GM19395 (cell line): ENCODE results near the gene SRXN1.

Source experiments
- ATAC-seq: cut with Tn5 transposase; IDR thresholded peaks from one replicate; pipeline ENCODE4 v1.9.1; 2021; ENCODE audit warnings: mild to moderate bottlenecking, moderate library complexity; ENCODE audit not compliant: unreplicated experiment

SRXN1 gene

GRCh38 chr20:637559-637958 lies 15.4 kb downstream of the SRXN1 start:
- no peak for ATAC-seq

- no peak for ATAC-seq
These were observed 17.1 kb downstream of the SRXN1 start for GRCh38 chr20:635893-636338.

DNA sequence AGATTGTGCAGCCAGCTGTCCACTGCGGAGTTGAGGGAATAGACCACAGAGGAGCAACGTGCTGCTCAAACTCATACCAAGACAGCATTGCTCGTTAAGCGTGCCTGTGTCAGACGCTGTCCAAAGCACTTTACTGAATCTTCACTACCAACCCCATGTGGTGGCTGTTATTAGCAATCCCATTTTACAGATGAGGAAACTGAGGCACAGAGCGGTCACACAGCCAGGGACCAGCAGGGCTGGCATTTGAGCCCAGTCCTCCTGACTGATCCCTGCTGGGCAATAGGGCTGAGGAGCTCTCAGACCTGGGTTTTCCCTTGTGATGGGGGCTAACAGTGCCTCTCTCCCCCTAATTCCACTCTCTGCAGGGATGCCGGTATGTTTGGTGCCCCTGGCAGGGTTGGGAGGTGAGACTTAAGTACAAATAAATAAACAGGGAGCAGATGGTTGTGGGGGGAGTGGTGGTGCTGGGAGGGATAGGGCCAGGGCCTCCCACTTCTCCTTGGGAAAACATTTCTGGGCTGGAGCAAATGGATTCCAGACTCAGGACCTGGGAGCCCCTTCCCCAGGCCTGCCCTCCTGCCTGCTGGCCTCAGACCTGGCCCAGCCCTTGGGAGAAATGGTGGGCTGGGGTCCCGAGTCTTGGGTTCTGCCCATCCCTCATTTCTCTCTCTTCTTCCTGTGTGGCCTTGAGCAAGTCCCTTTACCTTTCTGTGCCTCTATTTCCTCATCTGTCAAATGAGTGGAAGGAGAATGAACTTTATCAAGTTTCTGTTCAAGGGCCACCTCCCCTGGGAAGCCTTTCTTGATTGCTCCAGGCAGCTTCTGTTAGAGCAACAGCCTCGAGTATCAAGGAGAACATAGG lies 17.7 kb downstream of the SRXN1 start:
- no peak for ATAC-seq

DNA sequence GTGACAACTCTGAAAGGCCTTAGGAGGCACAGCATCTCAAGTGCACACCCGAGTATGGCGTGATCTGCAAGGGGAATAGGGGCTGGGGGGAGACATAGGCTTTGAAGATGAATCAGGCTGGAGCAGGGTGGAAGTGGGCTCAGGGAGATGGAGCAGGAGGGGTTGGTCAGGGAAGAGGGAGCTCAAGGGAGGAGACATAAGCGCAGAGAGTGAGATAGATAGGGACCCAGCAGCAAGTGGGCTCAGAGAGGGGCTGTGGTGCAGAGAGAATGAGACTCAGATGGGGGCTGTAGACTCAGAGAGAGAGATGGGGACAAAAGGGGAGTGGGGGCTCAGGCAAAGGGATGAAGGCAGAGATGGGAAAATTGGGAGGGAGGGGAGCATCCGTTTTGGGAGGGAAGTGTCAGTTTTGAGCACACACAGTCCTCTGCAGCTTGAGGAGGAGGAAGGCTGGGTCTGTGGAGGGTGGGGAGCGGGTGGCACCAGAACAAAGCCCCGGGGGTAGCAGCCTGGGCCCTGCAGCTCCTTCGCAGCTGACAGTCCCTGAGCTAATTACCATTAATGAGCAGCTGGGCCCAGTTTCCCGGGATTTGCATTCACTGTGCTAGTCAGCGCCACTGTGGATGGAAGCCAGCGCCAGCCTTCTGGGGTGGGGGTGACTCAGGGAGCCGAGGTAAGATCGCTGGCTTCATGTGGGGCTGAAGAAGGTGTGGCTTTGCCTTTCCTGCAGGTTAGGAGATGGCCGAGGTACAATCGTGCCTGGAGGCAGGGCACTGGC lies 18.7 kb downstream of the SRXN1 start:
- no peak for ATAC-seq

GRCh38 chr20:631101-631500 lies 21.9 kb downstream of the SRXN1 start:
- ATAC-seq: no peak

- ATAC-seq: no peak
These were observed 26.4 kb downstream of the SRXN1 start for GRCh38 chr20:626579-626978.

DNA sequence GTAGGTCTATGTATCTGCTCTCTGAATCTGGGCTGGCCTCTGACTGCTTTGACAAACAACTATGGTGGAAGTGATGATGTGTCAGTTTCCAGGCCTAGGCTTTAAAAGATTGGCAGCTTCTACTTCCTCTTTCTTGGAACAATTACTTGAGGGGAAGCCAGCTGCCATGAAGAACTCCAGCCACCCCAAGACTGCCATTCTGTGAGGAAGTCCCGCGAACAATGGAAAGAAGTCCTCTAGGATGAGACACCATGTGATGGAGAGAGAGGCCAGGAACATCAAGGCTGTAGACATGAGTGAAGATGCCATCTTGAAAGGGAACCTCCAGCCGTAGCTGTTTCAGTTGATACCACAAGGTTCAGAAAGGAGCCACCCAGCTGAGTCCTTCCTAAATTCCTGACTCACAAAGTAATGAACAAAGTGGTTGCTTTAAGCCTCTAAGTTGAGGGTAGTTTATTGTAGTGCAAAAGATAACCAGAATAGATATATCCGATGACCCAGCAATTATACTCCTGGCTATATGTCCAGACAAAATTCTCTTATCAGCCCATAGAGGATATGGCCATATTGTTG lies 27.6 kb downstream of the SRXN1 start:
- ATAC-seq: no peak

DNA sequence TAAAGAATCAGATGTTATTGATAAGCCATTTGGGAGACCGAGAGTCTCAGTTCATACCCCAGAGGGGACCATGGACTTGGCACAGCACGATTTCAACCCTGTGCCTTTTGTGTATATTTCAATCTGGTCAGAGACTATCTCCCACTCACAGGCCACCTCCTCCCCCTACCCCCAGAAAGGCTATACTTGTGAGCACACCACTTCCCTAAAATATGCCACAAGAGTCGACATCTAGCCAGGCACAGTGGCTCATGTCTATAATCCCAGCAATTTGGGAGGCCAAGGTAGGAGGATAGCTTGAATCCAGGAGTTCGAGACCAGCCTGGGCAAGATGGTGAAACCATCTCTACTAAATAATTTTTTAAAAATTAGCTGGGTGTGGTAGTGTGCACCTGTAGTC lies 29.3 kb downstream of the SRXN1 start:
- ATAC-seq: no peak

- ATAC-seq: no peak
These were observed 30.0 kb downstream of the SRXN1 start for GRCh38 chr20:623021-623420.

GRCh38 chr20:622161-622560 lies 30.8 kb downstream of the SRXN1 start:
- ATAC-seq: no peak

- ATAC-seq: no peak
These were observed 31.8 kb downstream of the SRXN1 start for GRCh38 chr20:621125-621756.

- ATAC-seq: no peak
These were observed 32.8 kb downstream of the SRXN1 start for GRCh38 chr20:620246-620645.

DNA sequence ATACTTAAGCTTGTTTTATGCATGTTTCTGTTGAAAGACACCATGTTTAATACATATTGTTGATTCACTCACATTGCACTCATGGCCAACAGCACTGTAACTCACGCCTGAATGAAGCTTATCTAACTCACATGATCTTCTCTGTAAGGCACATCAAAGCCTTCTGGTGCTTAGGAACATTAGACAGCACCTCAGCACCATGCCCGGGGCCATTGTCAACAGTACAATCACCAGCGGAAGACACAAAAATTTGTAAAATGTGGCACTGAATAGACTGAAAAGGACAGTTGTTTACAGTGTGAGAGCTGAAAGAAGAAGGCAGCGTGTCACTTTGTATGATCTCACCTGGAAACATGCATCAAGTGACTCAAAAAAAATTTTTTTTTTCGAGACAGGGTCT lies 34.0 kb downstream of the SRXN1 start:
- ATAC-seq: no peak

GRCh38 chr20:617934-618690 lies 34.9 kb downstream of the SRXN1 start:
- ATAC-seq: no peak

DNA sequence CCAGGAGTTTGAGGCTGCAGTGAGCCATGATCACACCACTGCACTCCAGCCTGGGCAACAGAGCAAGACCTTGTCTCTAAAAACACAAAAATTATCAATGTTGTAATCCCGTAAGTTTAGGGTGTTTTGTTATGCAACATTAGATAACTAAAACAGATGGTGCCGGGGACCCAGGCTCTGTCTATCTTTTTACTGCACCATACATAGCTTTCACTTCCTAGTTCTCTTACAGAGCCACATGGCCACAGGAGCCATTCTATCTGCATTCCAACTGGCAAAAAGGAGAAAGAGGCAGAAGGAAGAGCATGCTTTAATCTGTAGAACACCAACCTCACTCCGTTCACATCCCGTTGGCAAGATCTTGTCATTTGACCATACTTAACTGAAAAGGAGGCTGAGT lies 37.5 kb downstream of the SRXN1 start:
- ATAC-seq: no peak

- ATAC-seq: no peak
These were observed 41.2 kb downstream of the SRXN1 start for GRCh38 chr20:611843-612185.

DNA sequence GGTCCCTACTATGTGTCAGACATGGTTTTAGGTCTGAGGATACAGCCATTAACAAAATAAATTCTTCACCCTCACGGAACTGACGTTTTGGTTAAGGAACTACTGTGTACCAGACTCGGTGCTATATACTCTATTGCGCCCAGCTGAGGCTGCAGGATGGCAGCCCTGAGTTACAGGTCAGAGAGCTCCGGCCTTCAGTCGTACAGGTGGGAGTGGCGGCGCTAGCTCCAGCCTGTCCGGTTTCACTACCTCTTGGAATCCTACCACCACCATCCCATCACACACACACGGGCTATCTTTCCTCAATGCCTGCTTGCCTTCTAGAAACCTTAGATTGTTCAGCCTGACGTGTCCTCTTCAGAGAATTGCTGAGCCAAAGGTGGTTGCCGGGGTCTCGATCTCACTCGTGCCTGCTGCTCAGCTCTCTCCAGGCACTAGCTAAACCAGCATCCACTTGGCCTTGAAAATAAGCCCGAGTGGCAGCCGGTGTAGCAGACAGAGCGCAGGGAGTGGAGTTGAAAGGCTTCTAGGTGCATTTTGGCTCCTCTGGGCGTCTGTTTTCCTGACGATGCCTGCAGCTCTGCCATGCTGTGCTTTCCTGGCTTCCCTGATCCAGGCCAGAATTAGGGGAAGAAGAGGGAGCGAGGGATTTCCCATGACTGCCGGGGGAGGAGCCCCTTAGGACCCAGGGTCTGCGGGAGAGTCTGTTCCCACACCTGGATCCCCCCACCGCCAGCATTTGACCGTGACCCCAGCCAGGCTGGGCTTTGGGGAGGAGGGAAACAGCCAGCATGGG lies 41.8 kb downstream of the SRXN1 start:
- ATAC-seq: no peak

- ATAC-seq: no peak
These were observed 42.6 kb downstream of the SRXN1 start, which contains the start of gene TCF15 for GRCh38 chr20:610130-611046. Gene TCF15, minus strand, starts transcription at chr20:610309. Its CDS starts 72 bp downstream, at chr20:610237.
